AG04450 (cell line): Measurements from ENCODE around the gene ORAI2. TPM values are rescaled to one million over a fixed set of nuclear protein-coding genes. Genes with fewer than 3 reads are reported as not detected.

Experiments used
- CTCF ChIA-PET: fragments of 300-600, 350-600 bp; formaldehyde crosslinking; extraction: SDS; loops from one replicate; lab custom pipeline; 2022; ENCODE audit warnings: antibody characterized with exemption, inconsistent platforms; lab: Charles Lee
- POLR2A ChIA-PET: fragments of 350-600 bp; formaldehyde crosslinking; extraction: SDS; loops from one replicate; lab custom pipeline; 2021; ENCODE audit warnings: antibody characterized with exemption, inconsistent platforms; lab: Yijun Ruan, JAX
- DNase-seq: peaks from one replicate; pipeline ENCODE4 v3.0.0-alpha.2; 2011; ENCODE audit warnings: low read depth, low spot score
- H3K27ac ChIP-seq: one replicate; pipeline ENCODE4 v1.5.1; 2012; ENCODE audit warnings: low read depth, low read length, control low read depth
- H3K27me3 ChIP-seq: one replicate; pipeline ENCODE4 v1.6.0; 2012; ENCODE audit warnings: low read length; ENCODE audit not compliant: control insufficient read depth, insufficient read depth
- H3K4me3 ChIP-seq: 2 replicates; pipeline ENCODE4 v1.5.1; 2011; ENCODE audit warnings: mild to moderate bottlenecking, low read depth, low read length, control low read depth
- H3K9me3 ChIP-seq: 2 replicates; pipeline ENCODE4 v1.5.1; 2012; ENCODE audit warnings: low read length; ENCODE audit not compliant: control insufficient read depth, insufficient read depth
- polyA plus RNA-seq: library from polyadenylated mRNA; depleted of rRNA; stranded (reverse); fragments of >200 nt; gene quantifications from 2 replicates; pipeline ENCODE4 v1.2.3, GENCODE V29; 2011
- TF ChIP-seq, protein P1 (sequence below): IDR thresholded peaks from 2 replicates; pipeline ENCODE4 v1.5.1; 2011; ENCODE audit warnings: low read depth, low read length, control low read depth, inconsistent platforms

Gene ORAI2
- polyA plus RNA-seq, 1 experiment, result 27.8 TPM

DNA sequence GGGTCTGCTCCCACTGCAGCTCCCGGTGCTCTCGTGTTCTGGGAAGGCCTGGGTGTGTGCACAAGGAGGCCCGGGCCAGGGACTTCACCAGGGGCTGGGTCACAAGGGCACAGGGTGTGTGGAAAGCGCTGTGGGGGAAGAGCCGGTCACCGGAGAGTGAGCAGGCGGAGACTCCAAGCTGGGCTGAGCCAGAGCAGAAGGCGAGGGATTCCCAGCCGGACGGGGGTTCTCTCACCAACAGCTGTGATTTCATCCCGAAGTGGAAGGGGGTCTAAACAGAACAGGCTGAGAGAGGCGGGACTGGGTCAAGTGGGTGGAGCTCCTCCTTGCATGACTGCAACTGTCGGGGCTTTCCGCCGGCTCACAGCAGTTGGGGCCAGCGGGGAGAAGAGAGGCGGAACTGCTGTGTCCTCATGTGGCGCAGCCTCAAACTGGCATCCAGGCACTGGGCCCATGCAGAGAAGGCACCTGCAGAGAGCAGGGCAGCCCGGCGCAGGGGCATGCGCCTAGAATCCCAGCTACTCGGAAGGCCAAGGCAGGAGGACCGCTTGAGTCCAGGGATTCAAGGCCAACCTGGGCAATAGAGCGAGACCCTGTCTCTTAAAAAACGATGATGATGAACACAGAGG, 7.6 kb upstream of the ORAI2 start:
- no peak overlapping the region for H3K4me3 ChIP-seq
- TF ChIP-seq, protein P1, sequence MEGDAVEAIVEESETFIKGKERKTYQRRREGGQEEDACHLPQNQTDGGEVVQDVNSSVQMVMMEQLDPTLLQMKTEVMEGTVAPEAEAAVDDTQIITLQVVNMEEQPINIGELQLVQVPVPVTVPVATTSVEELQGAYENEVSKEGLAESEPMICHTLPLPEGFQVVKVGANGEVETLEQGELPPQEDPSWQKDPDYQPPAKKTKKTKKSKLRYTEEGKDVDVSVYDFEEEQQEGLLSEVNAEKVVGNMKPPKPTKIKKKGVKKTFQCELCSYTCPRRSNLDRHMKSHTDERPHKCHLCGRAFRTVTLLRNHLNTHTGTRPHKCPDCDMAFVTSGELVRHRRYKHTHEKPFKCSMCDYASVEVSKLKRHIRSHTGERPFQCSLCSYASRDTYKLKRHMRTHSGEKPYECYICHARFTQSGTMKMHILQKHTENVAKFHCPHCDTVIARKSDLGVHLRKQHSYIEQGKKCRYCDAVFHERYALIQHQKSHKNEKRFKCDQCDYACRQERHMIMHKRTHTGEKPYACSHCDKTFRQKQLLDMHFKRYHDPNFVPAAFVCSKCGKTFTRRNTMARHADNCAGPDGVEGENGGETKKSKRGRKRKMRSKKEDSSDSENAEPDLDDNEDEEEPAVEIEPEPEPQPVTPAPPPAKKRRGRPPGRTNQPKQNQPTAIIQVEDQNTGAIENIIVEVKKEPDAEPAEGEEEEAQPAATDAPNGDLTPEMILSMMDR, result no peak
- no peaks in the 10 kb centered on the region; the same call in 1 of the 2 replicates for H3K9me3 ChIP-seq
- no peak overlapping the region for H3K27ac ChIP-seq
- DNase-seq, result no peak
- ChIA-PET POLR2A (no interaction called here), CTCF (no interaction called here)
- H3K27me3 ChIP-seq, result no peaks in the 10 kb centered on the region

DNA sequence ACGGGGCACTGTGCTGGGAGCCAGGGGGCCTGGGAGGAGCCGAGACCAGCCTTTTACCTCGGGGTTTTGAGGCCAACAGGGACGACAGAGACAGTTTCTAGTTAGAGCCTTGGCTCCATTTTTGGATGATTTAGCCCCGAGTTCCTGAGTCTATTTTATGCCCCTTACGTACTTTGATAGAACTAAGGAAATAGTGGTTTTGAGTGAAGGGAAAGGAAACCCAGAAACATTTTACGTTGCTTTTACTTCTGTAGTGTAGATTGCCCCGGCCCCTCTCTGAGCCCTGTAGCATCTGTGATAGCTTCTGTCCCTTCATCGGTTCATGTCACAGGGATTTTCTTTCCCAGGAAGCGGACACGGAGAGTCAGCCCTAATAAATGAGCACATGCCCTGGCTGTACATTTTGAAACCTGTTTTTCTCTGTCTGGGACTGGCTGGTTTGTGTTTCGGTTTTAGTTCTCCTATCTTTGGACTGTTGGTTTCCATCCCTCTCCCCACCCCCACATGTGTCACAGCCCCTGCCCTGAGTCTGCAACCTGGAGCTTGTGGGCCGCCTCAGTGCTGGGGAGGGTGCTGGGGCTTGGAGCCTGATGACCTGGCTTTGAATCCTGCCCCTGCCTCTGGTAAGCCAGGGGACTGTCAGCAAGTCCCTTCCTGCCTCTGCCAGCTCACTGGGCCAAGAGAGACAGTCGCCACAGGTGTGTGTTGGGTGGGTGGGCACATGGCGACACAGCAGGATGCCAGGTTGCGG, 6.9 kb upstream of the ORAI2 start:
- no peak overlapping the region for H3K27ac ChIP-seq
- H3K27me3 ChIP-seq, result no peaks in the 10 kb centered on the region
- TF ChIP-seq, protein P1, result no peak
- DNase-seq, result no peak
- ChIA-PET CTCF (no interaction called here), POLR2A (no interaction called here)
- no peaks in the 10 kb centered on the region; the same call in 1 of the 2 replicates for H3K9me3 ChIP-seq
- H3K4me3 ChIP-seq, result no peak overlapping the region

- ChIA-PET CTCF (no interaction called here), POLR2A (no interaction called here)
- TF ChIP-seq, protein P1, result no peak
- Histone ChIP-seq H3K4me3 (no peak overlapping the region), H3K27ac (no peak overlapping the region), H3K9me3 (no peaks in the 10 kb centered on the region; the same call in 1 of the 2 replicates), H3K27me3 (no peaks in the 10 kb centered on the region)
- no peak for DNase-seq
Measured at GRCh38 chr7:102427019-102427405, 6.4 kb upstream of the ORAI2 start.

GRCh38 chr7:102429141-102429899, 4.1 kb upstream of the ORAI2 start:
- no peaks in the 10 kb centered on the region for H3K27me3 ChIP-seq
- TF ChIP-seq, protein P1, result no peak
- CTCF ChIA-PET, result no interaction called here
- POLR2A ChIA-PET, result no interaction called here
- DNase-seq, result no peak
- H3K27ac ChIP-seq, result no peak overlapping the region
- H3K9me3 ChIP-seq, result no peaks in the 10 kb centered on the region; the same call in 1 of the 2 replicates
- no peak overlapping the region for H3K4me3 ChIP-seq
